ENCODE results near the gene HAGH.

The HAGH gene

DNA sequence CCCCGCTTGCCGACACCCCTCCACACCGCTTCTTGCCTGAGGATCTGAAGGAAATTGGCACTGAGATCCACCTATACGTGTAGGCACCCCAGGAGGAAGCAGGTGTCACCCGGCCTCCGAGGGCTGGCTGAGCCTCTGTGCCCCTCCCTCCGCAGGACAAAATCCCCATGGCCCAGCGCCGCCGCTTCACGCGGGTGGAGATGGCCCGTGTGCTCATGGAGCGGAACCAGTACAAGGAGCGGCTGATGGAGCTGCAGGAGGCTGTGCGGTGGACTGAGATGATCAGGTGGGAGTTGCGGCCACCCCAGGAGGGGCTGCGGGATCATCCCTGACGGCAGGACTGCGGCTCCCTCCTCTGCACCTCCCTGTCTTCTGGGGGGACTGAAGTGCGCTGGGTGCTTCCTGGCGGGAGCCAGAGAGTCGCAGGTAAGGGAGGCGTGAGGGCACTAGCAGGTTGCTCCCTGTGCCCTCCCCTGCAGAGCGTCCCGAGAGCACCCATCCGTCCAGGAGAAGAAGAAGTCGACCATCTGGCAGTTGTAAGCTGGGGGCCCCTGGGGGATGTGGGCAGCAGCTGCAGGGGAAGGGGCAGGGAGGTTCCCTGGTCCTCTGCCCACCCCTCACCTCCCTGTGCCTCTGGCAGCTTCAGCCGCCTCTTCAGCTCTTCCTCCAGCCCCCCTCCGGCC is 64.3 kb downstream of the HAGH start:
- DNase-seq (ENCODE audit: low read depth), result no peak

DNA sequence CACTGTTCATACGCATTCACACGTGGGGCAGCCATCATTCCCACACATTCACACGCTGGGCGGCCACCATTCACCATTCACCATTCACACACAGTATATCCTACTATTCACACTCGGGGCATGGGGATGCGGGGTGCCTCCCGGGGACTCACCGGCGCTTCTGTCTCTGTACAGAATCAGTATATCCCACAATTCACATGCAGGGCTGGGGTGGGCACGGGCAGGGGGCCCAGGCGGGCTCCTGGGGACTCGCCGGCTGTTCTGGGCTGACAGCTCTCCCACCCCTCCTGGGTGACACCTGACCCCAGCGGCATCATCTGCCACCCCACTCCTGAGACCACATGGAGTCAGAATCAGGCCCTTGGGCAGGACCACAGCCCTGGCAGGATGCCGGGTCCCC is 64.9 kb downstream of the HAGH start:
- no peak for DNase-seq (ENCODE audit: low read depth)

DNA sequence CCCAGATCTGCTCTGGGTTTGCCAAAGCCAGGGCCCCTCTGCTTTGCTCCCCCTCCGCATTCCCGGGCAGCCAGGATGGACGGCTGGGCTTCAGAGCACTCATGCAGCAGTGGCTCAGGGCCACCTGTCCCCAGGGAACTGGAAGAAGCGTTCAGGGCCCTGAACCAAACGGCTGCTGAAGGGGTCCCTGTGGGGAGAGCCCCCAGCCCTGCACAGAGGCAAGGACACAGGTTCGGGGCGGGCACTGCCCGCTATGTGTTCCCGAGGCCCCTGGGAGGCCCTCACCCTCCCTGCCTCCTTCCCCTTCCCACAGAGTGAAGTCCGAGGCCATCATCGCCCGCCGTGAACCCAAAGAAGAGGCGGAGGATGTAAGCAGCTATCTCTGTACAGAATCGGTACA is 65.7 kb downstream of the HAGH start:
- no peak for DNase-seq (ENCODE audit: low read depth)

DNA sequence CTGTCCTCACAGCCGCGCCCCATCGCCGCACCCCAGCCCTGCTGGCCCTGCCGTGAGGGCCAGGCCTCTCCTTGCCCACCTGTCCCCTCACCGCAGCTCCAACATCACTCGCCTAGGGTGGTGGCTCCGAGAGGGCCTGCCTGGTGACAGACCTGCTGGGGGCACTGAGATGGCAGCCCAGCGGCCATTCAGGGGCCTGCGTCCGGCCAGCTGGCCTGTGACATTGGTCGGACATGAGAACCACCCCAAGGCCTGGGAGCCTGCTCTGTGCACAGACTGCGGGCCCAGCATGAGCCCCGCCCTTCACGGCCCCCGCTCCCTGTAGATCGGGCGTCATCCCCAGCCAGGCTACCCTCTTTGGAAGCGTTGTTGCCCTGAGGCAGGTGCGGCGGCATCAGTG is 67.1 kb downstream of the HAGH start:
- DNase-seq (ENCODE audit: low read depth), result no peak

DNA sequence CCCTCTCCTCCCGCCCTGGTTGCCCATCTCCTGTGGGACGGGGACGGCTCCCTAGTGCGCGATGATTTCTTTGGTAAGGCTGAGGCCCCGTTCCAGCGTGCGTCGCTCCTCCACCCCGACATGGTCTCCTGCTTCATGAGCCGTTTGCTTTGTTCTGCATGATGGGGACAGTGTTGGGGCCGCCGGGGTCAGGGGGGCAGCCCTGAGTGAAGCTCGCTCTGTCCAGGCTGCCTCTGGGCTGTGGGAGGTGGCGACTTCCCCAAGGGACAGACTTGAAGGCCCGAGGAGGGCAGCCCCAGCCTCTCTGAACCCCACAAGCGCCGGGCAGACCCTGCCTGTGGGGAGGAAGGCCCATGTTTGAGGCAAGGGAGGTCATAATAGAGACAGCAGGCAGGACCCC is 67.7 kb downstream of the HAGH start:
- DNase-seq (ENCODE audit: low read depth), result no peak

DNA sequence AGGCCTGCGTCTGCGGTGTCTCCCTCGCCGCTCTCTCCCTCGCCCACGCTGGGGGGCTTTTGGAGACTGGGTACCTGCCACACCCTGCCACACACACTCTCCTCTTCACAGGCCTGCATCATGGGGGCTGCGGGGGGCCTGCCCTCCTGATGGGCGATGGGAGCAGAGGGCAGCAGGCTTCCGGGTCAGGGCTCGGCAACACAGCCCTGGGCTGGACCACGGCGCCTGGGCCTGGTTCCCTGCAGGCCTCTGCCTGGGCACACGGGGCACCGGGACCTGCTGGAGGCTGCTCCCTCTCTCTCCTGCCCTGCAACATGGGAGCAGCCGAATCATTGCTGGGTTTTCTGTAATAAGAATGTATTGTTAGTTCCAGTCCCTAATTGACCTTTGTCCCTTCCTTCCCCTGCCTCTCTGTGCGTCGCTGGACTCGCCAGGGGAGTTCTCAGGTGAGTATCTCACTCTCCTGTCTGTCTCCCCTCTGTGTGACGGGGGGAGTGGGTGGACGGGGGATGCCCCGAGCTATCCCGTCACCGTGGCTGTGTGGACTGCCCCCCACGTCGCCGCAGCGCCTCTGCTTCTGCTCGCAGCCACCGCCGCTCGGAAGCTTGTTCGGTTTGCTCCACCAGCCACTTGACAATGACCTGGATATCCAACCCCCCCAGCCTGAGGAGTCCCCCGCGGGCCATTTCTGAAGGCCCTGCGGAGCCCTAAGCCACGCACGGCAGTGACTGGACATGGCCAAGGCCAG is 68.7 kb downstream of the HAGH start:
- DNase-seq (ENCODE audit: low read depth), result no peak
